Muscle layer of duodenum (tissue), 2 donors: Measurements from ENCODE around the gene KCNIP3.
"Not testable (repeated sequence)": the region's sequence is repeated elsewhere in the genome, so short reads cannot be mapped to it uniquely, and the experiment has no call there.

Source experiments
- H3K27ac ChIP-seq: one replicate; pipeline ENCODE4 v1.7.0; 2013; ENCODE audit warnings: mild to moderate bottlenecking, low read length
- H3K27me3 ChIP-seq: one replicate; pipeline ENCODE4 v1.7.0; 2013; ENCODE audit warnings: low read depth, mild to moderate bottlenecking, control low read depth, low read length
- H3K36me3 ChIP-seq, 2 donors: one replicate each; pipeline ENCODE4 v1.7.0; 2013; ENCODE audit warnings: low read length in 2 of 2, control low read depth in 1 of 2, mild to moderate bottlenecking in 1 of 2; ENCODE audit not compliant: insufficient read depth in 2 of 2, control insufficient read depth in 1 of 2
- H3K4me1 ChIP-seq, 2 donors: one replicate each; pipeline ENCODE4 v1.7.0; 2013; ENCODE audit warnings: low read length in 2 of 2, mild to moderate bottlenecking in 2 of 2, control low read depth in 1 of 2, moderate library complexity in 1 of 2; ENCODE audit not compliant: insufficient read depth in 2 of 2, control insufficient read depth in 1 of 2
- H3K4me3 ChIP-seq, 2 donors: one replicate each; pipeline ENCODE4 v1.7.0; 2013; ENCODE audit warnings: low read length in 2 of 2, low read depth in 1 of 2, mild to moderate bottlenecking in 1 of 2
- H3K9me3 ChIP-seq, 2 donors: one replicate each; pipeline ENCODE4 v1.7.0; 2013; ENCODE audit warnings: low read length in 2 of 2, control low read depth in 1 of 2, mild to moderate bottlenecking in 1 of 2; ENCODE audit not compliant: control insufficient read depth in 1 of 2
- donor health status: healthy.

KCNIP3 gene

DNA sequence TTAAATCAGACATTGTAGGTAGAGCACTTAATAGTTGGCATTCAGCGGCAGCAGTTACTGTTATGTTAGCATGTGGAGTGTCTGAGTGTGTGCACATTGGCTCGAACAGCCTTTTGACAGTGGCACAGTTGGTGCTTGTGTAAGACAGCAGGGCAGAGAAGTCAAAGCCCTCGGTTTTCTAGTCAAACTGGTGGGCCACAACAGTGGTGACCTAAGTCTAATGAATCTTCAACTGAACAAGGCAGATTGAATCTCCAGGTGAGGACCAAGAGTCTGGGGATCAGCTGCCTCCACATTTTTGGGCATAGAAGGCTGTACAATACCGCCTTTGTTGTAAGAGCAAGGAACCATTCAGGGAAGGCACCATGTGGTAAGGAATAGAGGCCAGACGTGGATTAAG lies 106.7 kb downstream of the KCNIP3 start:
- H3K4me1 ChIP-seq = peaks cover 0 to 13% of the 10 kb centered on the region in 2 donors
- H3K9me3 ChIP-seq, H3K27me3 ChIP-seq, H3K27ac ChIP-seq, H3K36me3 ChIP-seq: not testable (repeated sequence)
- peak overlapping the region; percentile 86 to 95 for H3K4me3 ChIP-seq

DNA sequence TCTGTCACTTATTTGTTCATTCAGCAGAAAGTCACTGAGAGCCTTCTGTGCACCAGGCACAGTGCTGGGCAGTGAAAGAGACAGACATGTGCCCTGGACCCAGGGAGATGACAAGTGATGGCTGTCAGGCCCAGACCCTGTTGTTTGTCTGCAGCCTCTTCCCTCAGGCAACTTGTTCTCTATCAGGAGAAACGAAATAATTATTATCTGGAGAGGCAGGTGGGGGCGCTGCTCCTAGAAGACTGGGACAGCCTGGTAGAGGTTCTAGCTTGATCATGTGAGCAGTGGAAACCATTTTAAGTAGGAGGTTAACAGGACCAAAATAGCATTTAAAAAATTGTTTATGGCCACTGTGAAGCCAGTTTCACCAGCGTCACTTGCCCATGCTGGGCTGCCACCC lies 107.5 kb downstream of the KCNIP3 start:
- not testable (repeated sequence) for H3K27me3 ChIP-seq, H3K9me3 ChIP-seq, H3K27ac ChIP-seq, H3K4me3 ChIP-seq, H3K36me3 ChIP-seq
- H3K4me1 ChIP-seq = peaks cover 0 to 13% of the 10 kb centered on the region in 2 donors

DNA sequence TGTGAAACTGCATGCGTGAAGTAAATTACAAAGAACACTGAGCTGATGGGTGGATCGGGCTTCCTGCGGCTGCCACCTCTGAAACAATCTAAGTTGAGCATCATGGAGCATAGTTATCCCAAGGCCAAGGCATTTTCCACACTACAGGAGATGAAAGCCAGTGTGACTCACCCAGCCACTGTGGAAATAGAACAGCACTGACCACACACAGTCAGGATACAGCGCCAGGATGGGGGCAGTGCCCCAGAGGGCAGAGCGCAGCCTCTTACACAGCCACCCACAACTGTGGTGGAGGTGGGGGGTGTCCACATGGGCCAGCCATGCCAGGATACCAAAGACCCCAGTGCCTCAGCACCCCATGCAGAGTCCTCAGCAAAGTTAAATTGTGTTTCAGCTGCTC lies 114.1 kb downstream of the KCNIP3 start:
- H3K4me3 ChIP-seq, H3K36me3 ChIP-seq, H3K4me1 ChIP-seq, H3K9me3 ChIP-seq, H3K27ac ChIP-seq, H3K27me3 ChIP-seq: not testable (repeated sequence)

DNA sequence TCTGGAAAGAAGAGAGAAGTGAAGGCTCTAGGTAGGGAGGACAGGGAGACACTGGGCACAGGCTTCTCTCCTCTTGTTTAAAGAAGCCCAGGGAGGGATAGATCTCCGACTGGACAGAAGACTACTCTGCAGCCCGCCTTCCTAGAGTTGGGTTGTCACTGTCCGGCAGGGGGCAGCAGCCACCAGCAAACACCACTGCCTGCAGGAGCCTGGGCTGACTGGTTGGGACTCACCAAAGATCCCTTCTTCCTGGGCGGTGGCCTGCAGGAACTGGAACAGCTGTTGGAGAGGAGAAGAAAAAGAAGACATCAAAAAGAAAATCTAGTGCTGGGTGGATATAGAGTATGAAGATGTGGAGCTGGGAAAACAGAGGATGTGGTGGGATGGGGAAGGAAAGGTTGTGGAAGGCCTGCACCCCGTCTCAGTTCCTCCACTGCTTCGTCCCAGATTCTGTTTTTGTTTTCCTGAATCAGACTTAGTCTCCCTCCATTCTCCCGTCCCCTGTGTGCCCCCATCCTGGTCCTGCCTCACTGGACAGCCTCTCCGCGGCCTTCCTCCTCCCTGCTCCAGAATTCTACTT lies 117.0 kb downstream of the KCNIP3 start:
- not testable (repeated sequence) for H3K27ac ChIP-seq, H3K4me1 ChIP-seq, H3K36me3 ChIP-seq, H3K27me3 ChIP-seq, H3K4me3 ChIP-seq, H3K9me3 ChIP-seq

DNA sequence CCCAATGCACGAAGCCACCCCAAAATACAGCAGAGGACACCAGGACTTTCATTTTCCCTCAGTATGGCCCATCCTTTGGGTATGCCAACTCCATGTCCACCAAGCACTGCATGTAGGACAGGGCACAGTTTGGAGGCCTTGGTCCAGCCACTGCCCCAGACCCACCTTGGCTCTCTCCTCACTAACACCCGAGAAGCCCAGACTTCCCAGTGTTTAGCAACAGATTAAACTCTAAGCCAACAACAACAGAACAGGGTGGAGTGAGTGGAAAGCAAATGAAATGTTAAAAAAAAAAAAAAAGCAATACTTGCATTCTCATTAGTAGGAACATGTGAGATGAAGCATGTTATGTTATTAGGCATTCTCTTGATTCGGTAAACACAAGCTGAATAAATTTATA lies 118.0 kb downstream of the KCNIP3 start:
- not testable (repeated sequence) for H3K27me3 ChIP-seq, H3K27ac ChIP-seq, H3K4me3 ChIP-seq, H3K4me1 ChIP-seq, H3K9me3 ChIP-seq, H3K36me3 ChIP-seq

DNA sequence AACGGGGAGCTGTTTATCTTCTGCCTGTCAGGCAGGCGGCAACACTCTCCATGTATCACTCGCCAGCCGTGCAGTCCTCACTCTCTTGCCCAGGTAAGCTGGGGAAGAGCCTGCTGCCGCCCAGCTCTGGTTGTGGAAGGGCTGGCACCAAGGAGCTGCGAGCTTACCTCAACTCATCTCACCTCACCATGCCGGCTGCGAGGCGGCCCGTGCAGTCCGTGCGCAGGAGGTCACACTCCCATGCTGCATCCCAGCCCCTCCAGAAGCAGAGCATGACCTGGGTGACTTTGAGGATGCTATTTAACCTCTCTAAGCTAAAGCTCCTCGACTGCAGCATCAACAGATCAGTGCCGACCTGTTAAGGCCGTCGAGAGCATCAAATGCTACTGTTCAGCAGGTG lies 118.4 kb downstream of the KCNIP3 start:
- not testable (repeated sequence) for H3K27me3 ChIP-seq, H3K4me3 ChIP-seq, H3K4me1 ChIP-seq, H3K27ac ChIP-seq, H3K36me3 ChIP-seq, H3K9me3 ChIP-seq

DNA sequence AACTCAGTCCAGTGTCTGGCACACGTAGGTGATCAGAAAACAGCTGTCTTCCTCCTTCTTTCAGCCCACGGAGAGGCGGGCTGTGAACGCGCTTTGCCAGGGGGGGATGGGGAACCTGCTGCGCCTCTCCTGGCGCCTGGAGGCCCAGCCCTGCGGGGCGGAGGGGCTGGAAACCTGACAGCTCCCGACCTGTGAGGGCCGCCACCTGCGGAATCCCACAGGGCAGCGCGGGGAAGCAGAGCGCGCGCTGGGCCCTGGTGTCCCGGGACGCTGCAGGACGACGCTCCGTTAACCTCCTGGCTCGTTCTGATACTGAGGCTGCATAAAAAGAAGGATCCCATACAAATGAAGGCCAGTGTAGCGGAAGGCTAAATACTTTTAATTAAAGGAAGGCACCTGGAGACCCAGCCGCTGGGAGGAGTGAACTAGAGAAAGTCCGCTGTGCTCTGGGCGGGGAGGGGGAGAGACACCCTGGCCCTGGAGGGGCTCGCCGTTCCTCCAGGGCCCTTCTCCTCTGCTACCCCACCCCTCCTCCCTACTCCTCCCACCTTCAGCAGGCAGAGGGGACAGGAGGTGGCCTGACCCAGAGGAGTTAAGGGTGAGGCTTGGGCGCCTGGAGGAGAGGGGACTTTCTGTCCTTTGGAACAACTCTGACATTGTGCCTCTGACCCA lies 130.2 kb downstream of the KCNIP3 start:
- H3K9me3 ChIP-seq, H3K36me3 ChIP-seq, H3K27ac ChIP-seq, H3K4me1 ChIP-seq, H3K4me3 ChIP-seq, H3K27me3 ChIP-seq: not testable (repeated sequence)

DNA sequence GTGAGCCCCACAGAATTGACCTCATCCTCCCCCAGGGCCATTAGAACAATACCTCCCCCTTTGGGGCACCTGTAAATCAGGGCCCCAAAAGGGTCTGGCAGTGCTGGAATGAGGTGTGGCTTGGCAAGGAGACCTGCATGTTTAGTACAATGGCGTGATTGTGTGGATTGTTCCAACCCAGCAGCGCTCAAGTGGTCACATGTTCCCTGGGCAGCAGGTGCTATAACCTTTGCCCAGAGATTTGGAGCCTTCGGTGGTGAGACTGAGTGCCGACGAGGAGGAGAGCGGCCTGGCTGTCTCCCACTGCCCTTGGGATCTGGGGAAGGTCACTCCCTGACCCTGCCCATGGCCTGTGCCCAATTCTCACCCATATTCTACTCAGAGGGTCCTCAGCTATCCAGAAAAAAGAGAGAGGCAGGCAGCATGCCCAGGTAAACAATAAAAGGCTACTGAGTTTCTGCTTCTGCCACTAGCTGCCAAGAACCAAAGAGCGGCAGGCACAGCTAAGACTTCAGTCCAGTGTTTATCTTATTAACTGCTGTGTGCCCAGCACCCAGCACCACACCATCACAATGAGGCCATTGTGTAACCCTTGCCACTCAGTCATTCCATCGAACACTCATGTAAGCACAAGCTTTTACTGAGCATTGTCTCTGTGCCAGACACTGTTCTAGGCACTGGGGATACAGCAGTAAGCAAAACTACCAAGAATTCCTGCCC lies 132.8 kb downstream of the KCNIP3 start:
- H3K4me1 ChIP-seq, H3K4me3 ChIP-seq, H3K27ac ChIP-seq, H3K27me3 ChIP-seq, H3K9me3 ChIP-seq, H3K36me3 ChIP-seq: not testable (repeated sequence)

DNA sequence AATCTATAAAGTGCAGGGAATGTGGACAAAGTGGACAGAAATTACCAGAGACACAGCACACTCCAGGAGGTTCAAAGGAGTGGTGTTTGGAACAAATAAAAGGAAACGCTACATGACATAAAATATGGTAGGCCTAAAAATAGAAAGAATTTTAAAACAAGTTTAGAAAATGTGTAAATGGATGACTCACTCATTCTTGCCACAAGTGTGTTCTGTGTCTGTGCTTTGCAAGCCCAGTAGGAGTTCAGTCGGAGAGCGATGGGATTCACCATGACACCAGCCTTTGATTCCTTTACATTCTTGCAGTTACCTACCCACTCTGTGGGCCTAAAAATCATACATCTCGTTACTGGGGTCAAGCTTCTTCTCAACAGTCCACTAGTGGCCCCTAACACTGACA lies 136.2 kb downstream of the KCNIP3 start:
- H3K4me1 ChIP-seq, H3K27ac ChIP-seq, H3K4me3 ChIP-seq, H3K27me3 ChIP-seq, H3K9me3 ChIP-seq, H3K36me3 ChIP-seq: not testable (repeated sequence)

DNA sequence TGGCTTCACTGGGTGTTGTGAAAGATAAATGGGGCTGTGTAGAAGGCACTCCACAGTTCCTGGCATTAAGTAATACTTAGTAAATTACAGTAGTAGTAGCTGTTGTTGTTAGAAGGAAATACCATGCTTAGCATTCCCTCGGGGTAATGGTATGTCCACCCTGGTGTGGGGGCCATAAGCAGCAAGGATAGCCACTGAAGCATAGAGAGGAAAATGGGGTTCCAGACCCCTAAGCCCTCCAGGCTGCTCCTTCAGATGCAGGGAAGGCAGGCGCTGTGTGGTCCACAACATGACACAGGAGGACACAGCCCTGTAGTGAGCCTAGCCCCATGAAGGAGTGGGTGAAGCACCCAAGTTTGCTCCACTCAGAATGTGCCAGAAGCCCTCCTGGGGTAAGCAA lies 136.8 kb downstream of the KCNIP3 start:
- H3K4me3 ChIP-seq, H3K27me3 ChIP-seq, H3K9me3 ChIP-seq, H3K27ac ChIP-seq, H3K36me3 ChIP-seq, H3K4me1 ChIP-seq: not testable (repeated sequence)

DNA sequence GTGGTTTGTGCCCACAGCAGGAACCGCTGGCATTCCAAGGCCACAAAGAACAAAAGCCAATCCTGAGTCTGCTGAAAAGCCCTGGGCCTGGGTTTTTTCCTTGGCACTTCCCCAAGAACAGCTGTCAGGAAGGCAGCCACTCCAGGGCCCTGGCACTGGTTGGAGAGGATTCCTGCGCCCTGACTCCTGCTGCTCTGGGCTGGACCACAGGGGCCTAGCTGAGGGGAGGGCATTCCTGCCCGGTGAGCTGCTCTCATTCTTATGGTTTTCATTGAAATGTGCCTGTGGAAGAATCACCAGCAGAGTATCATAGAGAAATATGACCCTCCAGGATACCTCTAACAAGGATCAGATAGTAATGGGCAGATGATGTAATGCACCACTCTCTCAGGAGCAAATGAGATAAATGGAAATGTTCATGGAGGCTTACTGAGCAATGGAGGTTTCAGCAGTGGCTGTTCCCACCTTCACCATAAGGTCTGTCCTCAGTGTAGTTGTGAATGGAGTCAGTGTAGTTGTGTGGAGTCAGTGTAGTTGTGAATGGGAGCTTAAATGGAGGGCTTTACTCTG lies 137.4 kb downstream of the KCNIP3 start:
- H3K27me3 ChIP-seq, H3K4me3 ChIP-seq: not testable (repeated sequence)

More for the DNA sequence above, 137.4 kb downstream of the KCNIP3 start:
- H3K9me3 ChIP-seq, H3K27ac ChIP-seq, H3K4me1 ChIP-seq, H3K36me3 ChIP-seq: not testable (repeated sequence)
